ENCODE results near the gene ESYT2. TPM values are rescaled to one million over a fixed set of nuclear protein-coding genes. Genes with fewer than 3 reads are reported as not detected.
A peak's percentile ranks its signal among the peaks of the same experiment; 100 is the strongest.

Gene ESYT2
- total RNA-seq, 1 donor from 2014 or later = 31.8 TPM

DNA sequence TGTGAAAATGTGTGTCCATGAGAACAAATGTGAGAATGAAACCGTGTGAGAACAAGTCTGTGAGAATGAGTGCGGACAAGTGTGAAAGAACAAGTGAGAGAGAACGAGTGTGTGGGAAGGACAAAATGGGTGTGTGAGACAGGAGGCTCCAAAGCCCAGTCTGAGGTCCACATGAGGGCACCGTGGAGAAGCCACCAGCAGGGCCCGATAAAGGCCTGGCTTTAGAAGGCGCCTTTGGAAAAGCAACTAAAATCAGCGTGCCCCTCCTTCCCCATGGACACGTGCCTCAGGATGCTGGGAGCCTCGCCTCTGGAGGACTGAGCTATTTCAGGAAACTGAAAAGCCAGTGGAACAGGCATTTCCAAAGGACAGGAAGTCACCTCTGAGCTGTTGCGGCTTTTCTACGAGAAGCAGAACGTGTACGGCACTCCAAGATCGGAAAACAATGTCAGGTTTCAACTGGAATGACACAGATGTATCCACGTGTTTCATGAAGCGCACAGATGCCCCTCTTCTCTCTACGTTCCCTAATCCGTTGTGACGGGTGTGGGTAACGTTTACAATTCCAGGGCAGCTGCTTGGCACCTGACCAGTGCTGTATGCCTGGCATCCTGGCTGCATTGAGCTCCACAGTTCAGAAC lies 46.4 kb downstream of the ESYT2 start:
- H3K27me3 Mint-ChIP-seq (ENCODE audit: unreplicated experiment) = no peaks in the 10 kb centered on the region
- no peaks in the 10 kb centered on the region for H3K4me1 Mint-ChIP-seq (ENCODE audit: unreplicated experiment)
- DNase-seq (ENCODE audit: low spot score) = peak; percentile 43
- no peak overlapping the region for H3K4me3 Mint-ChIP-seq (ENCODE audit: unreplicated experiment)
- H3K36me3 Mint-ChIP-seq (ENCODE audit: low read depth, unreplicated experiment) = peaks cover 4% of the 10 kb centered on the region
- TF ChIP-seq CTCF (IDR thresholded peaks at IDR 0.05; ENCODE audit: unreplicated experiment) = no peak
- H3K9me3 Mint-ChIP-seq (ENCODE audit: unreplicated experiment) = no peaks in the 10 kb centered on the region
- no peak overlapping the region for H3K27ac Mint-ChIP-seq (ENCODE audit: unreplicated experiment)

DNA sequence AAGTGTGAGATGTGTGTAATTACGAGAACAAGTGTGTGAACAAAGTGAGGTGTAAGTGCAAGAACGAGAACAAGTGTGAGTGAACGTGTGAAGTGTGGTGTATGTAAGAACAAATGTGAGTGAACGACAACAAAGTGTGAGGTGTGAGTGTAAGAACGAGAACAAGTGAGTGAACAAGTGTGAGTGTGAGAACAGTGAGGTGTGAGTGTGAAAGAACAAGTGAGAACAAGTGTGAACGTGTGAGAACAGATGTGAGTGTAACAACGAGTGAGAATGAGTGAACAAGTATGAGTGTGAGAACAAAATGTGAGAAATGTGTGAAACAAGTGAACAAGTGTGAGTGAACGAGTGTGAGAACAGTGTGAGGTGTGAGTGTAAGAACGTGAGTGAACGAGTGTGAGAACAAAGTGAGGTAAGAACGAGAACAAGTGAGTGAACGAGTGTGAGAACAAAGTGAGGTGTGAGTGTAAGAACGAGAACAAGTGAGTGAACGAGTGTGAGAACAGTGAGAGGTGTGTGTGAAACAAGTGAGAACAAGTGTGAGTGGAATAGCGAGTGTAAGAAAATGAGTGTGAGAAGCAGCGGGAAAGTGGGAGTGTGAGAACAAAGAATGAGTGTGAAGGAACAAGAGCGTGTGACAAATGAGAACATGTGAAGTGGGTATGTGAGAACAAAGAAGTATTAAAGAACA lies 47.2 kb downstream of the ESYT2 start:
- Mint-ChIP-seq H3K27me3 (ENCODE audit: unreplicated experiment) (no peaks in the 10 kb centered on the region), H3K27ac (ENCODE audit: unreplicated experiment) (no peak overlapping the region), H3K9me3 (ENCODE audit: unreplicated experiment) (no peaks in the 10 kb centered on the region), H3K4me3 (ENCODE audit: unreplicated experiment) (no peak overlapping the region), H3K36me3 (ENCODE audit: low read depth, unreplicated experiment) (peaks cover 4% of the 10 kb centered on the region), H3K4me1 (ENCODE audit: unreplicated experiment) (no peaks in the 10 kb centered on the region)
- DNase-seq (ENCODE audit: low spot score) = no peak
- TF ChIP-seq CTCF (IDR thresholded peaks at IDR 0.05; ENCODE audit: unreplicated experiment) = no peak

DNA sequence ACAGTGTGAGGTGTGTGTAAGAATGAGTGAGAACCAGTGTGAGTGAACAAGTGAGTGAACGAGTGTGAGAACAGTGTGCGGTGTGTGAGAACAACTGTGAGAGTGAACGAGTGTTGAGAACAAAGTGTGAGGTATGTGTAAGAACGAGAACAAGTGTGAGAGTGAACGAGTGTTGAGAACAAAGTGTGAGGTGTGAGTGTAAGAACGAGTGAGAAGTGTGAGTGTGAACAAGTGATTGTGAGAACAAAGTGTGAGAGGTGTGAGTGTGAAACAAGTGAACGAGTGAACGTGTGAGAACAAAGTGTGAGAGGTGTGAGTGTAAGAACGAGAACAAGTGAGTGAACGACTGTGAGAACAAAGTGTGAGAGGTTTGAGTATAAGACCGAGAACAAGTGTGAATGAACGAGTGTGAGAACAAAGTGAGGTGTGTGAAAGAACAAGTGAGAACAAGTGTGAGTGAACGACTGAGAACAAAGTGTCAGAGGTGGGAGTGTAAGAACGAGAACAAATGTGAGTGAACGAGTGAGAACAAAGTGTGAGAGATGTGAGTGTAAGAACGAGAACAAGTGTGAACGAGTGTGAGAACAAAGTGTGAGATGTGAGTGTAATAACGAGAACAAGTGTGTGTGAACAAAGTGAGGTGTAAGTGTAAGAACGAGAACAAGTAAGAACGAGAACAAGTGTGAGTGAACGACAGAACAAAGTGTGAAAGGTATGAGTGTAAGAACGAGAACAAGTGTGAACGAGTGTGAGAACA lies 47.9 kb downstream of the ESYT2 start:
- no peak overlapping the region for H3K27ac Mint-ChIP-seq (ENCODE audit: unreplicated experiment)
- TF ChIP-seq CTCF (IDR thresholded peaks at IDR 0.05; ENCODE audit: unreplicated experiment) = no peak
- H3K9me3 Mint-ChIP-seq (ENCODE audit: unreplicated experiment) = no peaks in the 10 kb centered on the region
- no peaks in the 10 kb centered on the region for H3K27me3 Mint-ChIP-seq (ENCODE audit: unreplicated experiment)
- no peaks in the 10 kb centered on the region for H3K4me1 Mint-ChIP-seq (ENCODE audit: unreplicated experiment)
- H3K4me3 Mint-ChIP-seq (ENCODE audit: unreplicated experiment) = no peak overlapping the region
- DNase-seq (ENCODE audit: low spot score) = no peak
- H3K36me3 Mint-ChIP-seq (ENCODE audit: low read depth, unreplicated experiment) = no peaks in the 10 kb centered on the region

DNA sequence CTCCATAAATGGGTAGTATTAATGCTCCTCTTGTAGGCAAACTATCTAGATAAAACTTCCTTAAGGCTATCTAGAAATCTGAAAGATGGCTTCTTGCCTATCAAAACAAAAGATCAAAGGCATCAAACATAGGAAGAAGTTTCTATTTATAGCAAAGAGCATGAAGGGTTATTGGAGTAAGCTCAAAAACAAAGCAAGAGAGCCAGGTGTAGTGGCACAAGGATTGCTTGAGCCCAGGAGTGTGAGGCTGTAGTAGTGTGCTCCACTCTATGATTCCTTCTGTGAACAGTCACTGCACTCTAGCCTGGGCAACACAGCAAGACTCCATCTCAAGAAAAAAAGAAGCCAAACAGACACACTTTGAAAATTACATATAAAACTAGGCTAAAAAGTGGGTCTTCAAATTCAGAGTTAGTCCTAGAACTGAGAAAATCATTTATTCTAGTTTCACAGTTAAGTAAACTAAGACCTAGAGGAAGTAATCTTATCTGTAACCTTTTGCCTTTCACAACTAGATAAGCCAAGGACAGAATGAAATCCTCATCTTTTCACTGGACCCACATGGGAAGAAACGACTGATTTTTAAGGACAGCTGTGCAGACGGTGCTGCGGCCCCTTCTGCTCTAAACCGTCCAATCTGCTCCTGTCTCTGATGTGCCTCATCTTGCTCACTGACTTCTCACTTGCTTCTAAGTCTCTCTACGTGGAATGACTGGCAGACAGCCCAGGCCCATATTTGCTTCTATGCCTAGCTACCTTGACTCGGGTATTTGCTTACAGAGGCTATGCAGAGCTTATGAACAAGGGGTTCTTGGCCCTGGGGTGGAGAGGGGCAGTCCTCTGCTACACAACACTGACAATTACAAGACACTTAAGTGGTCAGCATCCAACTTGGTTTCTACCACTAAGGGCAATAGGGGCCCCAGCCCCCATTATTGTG lies 50.0 kb downstream of the ESYT2 start:
- no peak for DNase-seq (ENCODE audit: low spot score)
- H3K27me3 Mint-ChIP-seq (ENCODE audit: unreplicated experiment) = no peaks in the 10 kb centered on the region
- H3K27ac Mint-ChIP-seq (ENCODE audit: unreplicated experiment) = no peak overlapping the region
- H3K4me3 Mint-ChIP-seq (ENCODE audit: unreplicated experiment) = no peak overlapping the region
- H3K4me1 Mint-ChIP-seq (ENCODE audit: unreplicated experiment) = no peaks in the 10 kb centered on the region
- no peak for TF ChIP-seq CTCF (IDR thresholded peaks at IDR 0.05; ENCODE audit: unreplicated experiment)
- H3K36me3 Mint-ChIP-seq (ENCODE audit: low read depth, unreplicated experiment) = no peaks in the 10 kb centered on the region
- H3K9me3 Mint-ChIP-seq (ENCODE audit: unreplicated experiment) = no peaks in the 10 kb centered on the region

All from endothelial cell (in vitro differentiated cells).